ENCODE results near the gene CHCHD6.

Gene CHCHD6

GRCh38 chr3:126766653-126767052, 62.6 kb downstream of the CHCHD6 start:
- no peaks in the 10 kb centered on the region for H4K20me1 ChIP-seq (ENCODE audit: insufficient read depth, low read length)
- H3K27me3 ChIP-seq (ENCODE audit: low read depth, low read length), result no peaks in the 10 kb centered on the region
- H3K79me2 ChIP-seq (ENCODE audit: low read length), result no peaks in the 10 kb centered on the region
- no peak overlapping the region for H3K4me3 ChIP-seq (ENCODE audit: low read length)
- H2AFZ ChIP-seq (ENCODE audit: low read depth, low read length), result no peak overlapping the region
- H3K4me2 ChIP-seq (ENCODE audit: low read length), result no peak overlapping the region
- H3K9ac ChIP-seq (ENCODE audit: low read length), result no peak overlapping the region
- no peak overlapping the region for H3K27ac ChIP-seq (ENCODE audit: low read length)
- no peak for TF ChIP-seq EZH2phosphoT487 (IDR thresholded peaks at IDR 0.05; ENCODE audit: low read depth)
- H3K4me1 ChIP-seq (ENCODE audit: low read length), result no peaks in the 10 kb centered on the region
- no peaks in the 10 kb centered on the region for H3K36me3 ChIP-seq (replicated peaks; ENCODE audit: low read depth, low read length)
- no peaks in the 10 kb centered on the region for H3K9me3 ChIP-seq (ENCODE audit: insufficient read depth, low read length)

- no peak overlapping the region for H2AFZ ChIP-seq (ENCODE audit: low read depth, low read length)
- H3K9me3 ChIP-seq (ENCODE audit: insufficient read depth, low read length), result no peaks in the 10 kb centered on the region
- no peaks in the 10 kb centered on the region for H3K27me3 ChIP-seq (ENCODE audit: low read depth, low read length)
- no peak overlapping the region for H3K9ac ChIP-seq (ENCODE audit: low read length)
- no peaks in the 10 kb centered on the region for H3K36me3 ChIP-seq (replicated peaks; ENCODE audit: low read depth, low read length)
- no peak overlapping the region for H3K4me2 ChIP-seq (ENCODE audit: low read length)
- H3K4me1 ChIP-seq (ENCODE audit: low read length), result no peaks in the 10 kb centered on the region
- no peaks in the 10 kb centered on the region for H3K79me2 ChIP-seq (ENCODE audit: low read length)
- no peaks in the 10 kb centered on the region for H4K20me1 ChIP-seq (ENCODE audit: insufficient read depth, low read length)
- no peak overlapping the region for H3K4me3 ChIP-seq (ENCODE audit: low read length)
- no peak overlapping the region for H3K27ac ChIP-seq (ENCODE audit: low read length)
- no peak for TF ChIP-seq EZH2phosphoT487 (IDR thresholded peaks at IDR 0.05; ENCODE audit: low read depth)
- TF ChIP-seq CTCF (IDR thresholded peaks at IDR 0.05; ENCODE audit: low read depth, low read length), result no peak
Measured at GRCh38 chr3:126768903-126769302, 64.9 kb downstream of the CHCHD6 start.

- Histone ChIP-seq H4K20me1 (ENCODE audit: insufficient read depth, low read length) (no peaks in the 10 kb centered on the region), H3K4me1 (ENCODE audit: low read length) (no peaks in the 10 kb centered on the region), H3K79me2 (ENCODE audit: low read length) (no peaks in the 10 kb centered on the region), H3K4me2 (ENCODE audit: low read length) (no peak overlapping the region), H3K4me3 (ENCODE audit: low read length) (no peak overlapping the region), H2AFZ (ENCODE audit: low read depth, low read length) (no peak overlapping the region), H3K9ac (ENCODE audit: low read length) (no peak overlapping the region), H3K9me3 (ENCODE audit: insufficient read depth, low read length) (no peaks in the 10 kb centered on the region), H3K36me3 (replicated peaks; ENCODE audit: low read depth, low read length) (no peaks in the 10 kb centered on the region), H3K27me3 (ENCODE audit: low read depth, low read length) (no peaks in the 10 kb centered on the region), H3K27ac (ENCODE audit: low read length) (no peak overlapping the region)
- TF ChIP-seq CTCF (IDR thresholded peaks at IDR 0.05; ENCODE audit: low read depth, low read length) (no peak), EZH2phosphoT487 (IDR thresholded peaks at IDR 0.05; ENCODE audit: low read depth) (no peak)
Measured at GRCh38 chr3:126770096-126770495, 66.1 kb downstream of the CHCHD6 start.

- H4K20me1 ChIP-seq (ENCODE audit: insufficient read depth, low read length), result no peaks in the 10 kb centered on the region
- H2AFZ ChIP-seq (ENCODE audit: low read depth, low read length), result no peak overlapping the region
- TF ChIP-seq CTCF (IDR thresholded peaks at IDR 0.05; ENCODE audit: low read depth, low read length) (no peak), EZH2phosphoT487 (IDR thresholded peaks at IDR 0.05; ENCODE audit: low read depth) (no peak)
- H3K4me1 ChIP-seq (ENCODE audit: low read length), result no peaks in the 10 kb centered on the region
- no peak overlapping the region for H3K9ac ChIP-seq (ENCODE audit: low read length)
- H3K36me3 ChIP-seq (replicated peaks; ENCODE audit: low read depth, low read length), result no peaks in the 10 kb centered on the region
- H3K27ac ChIP-seq (ENCODE audit: low read length), result no peak overlapping the region
- H3K9me3 ChIP-seq (ENCODE audit: insufficient read depth, low read length), result no peaks in the 10 kb centered on the region
- no peak overlapping the region for H3K4me3 ChIP-seq (ENCODE audit: low read length)
- no peaks in the 10 kb centered on the region for H3K27me3 ChIP-seq (ENCODE audit: low read depth, low read length)
- H3K4me2 ChIP-seq (ENCODE audit: low read length), result no peak overlapping the region
- no peaks in the 10 kb centered on the region for H3K79me2 ChIP-seq (ENCODE audit: low read length)
Measured at GRCh38 chr3:126773167-126773566, 69.1 kb downstream of the CHCHD6 start.

GRCh38 chr3:126773783-126774182, 69.7 kb downstream of the CHCHD6 start:
- Histone ChIP-seq H3K79me2 (ENCODE audit: low read length) (no peaks in the 10 kb centered on the region), H3K4me2 (ENCODE audit: low read length) (no peak overlapping the region), H3K9ac (ENCODE audit: low read length) (no peak overlapping the region), H3K36me3 (replicated peaks; ENCODE audit: low read depth, low read length) (no peaks in the 10 kb centered on the region), H3K9me3 (ENCODE audit: insufficient read depth, low read length) (no peaks in the 10 kb centered on the region), H3K27me3 (ENCODE audit: low read depth, low read length) (no peaks in the 10 kb centered on the region), H4K20me1 (ENCODE audit: insufficient read depth, low read length) (no peaks in the 10 kb centered on the region), H3K4me3 (ENCODE audit: low read length) (no peak overlapping the region), H2AFZ (ENCODE audit: low read depth, low read length) (no peak overlapping the region), H3K27ac (ENCODE audit: low read length) (no peak overlapping the region), H3K4me1 (ENCODE audit: low read length) (no peaks in the 10 kb centered on the region)
- TF ChIP-seq EZH2phosphoT487 (IDR thresholded peaks at IDR 0.05; ENCODE audit: low read depth) (no peak), CTCF (IDR thresholded peaks at IDR 0.05; ENCODE audit: low read depth, low read length) (no peak)
